T-cell (primary cell): ENCODE data around the gene AGAP1. TPM values are rescaled to one million over a fixed set of nuclear protein-coding genes. Genes with fewer than 3 reads are reported as not detected.

Source experiments
- ATAC-seq, 4 experiments: fragments of 200-7000 bp in 3 of 4; fragments of 150-1000 bp in 1 of 4; cut with Tn5 transposase; replicated peaks in 1 of 4; 1 replicate in 3 of 4; 2 replicates in 1 of 4; pipeline ENCODE4 v1.10.0; 2021; ENCODE audit warnings: moderate library complexity in 3 of 4, mild to moderate bottlenecking in 2 of 4, moderate number of reproducible peaks in 1 of 4
- CTCF ChIA-PET, 2 donors: fragments of 300-600 bp; sonication (Branson Sonifier 250); formaldehyde crosslinking; loops; one replicate each; lab custom pipeline; 2022; ENCODE audit warnings: antibody characterized with exemption in 2 of 2; lab: Charles Lee
- POLR2A ChIA-PET, 2 donors: fragments of 300-600 bp; sonication (Branson Sonifier 250); formaldehyde crosslinking; loops; one replicate each; lab custom pipeline; 2022; ENCODE audit warnings: antibody characterized with exemption in 2 of 2; lab: Charles Lee
- DNase-seq, 35 experiments: peaks; one replicate each; pipeline versions ENCODE4 v3.0.0 to v3.0.0-alpha.2; 2013 to 2023
- H3K27ac ChIP-seq: one replicate; pipeline ENCODE4 v1.5.1; 2013; ENCODE audit warnings: low read length
- H3K27me3 ChIP-seq, 2 experiments: replicated peaks in 1 of 2; 1 replicate in 1 of 2; 2 replicates in 1 of 2; pipeline versions ENCODE4 v1.6.1 to v1.7.0; 2013; ENCODE audit warnings: low read length in 1 of 2, mixed read lengths in 1 of 2; ENCODE audit not compliant: control insufficient read depth in 2 of 2, insufficient read depth in 2 of 2; ENCODE audit errors: extremely low read depth in 1 of 2
- H3K36me3 ChIP-seq, 2 donors: 1 replicate in 1 of 2; 2 replicates in 1 of 2; pipeline versions ENCODE4 v1.6.1 to v1.7.0; 2013; ENCODE audit warnings: low read length in 1 of 2; ENCODE audit not compliant: control insufficient read depth in 2 of 2, insufficient read depth in 1 of 2; ENCODE audit errors: extremely low read depth in 1 of 2
- H3K4me1 ChIP-seq, 2 experiments: 1 replicate in 1 of 2; 2 replicates in 1 of 2; pipeline versions ENCODE4 v1.6.1 to v1.7.0; 2013; ENCODE audit warnings: low read length in 2 of 2, mixed read lengths in 1 of 2; ENCODE audit not compliant: insufficient read depth in 2 of 2, control insufficient read depth in 1 of 2; ENCODE audit errors: extremely low read depth in 1 of 2
- H3K4me3 ChIP-seq, 2 donors: 1 replicate in 1 of 2; 2 replicates in 1 of 2; pipeline versions ENCODE4 v1.5.1 to v1.7.0; 2013; ENCODE audit warnings: mild to moderate bottlenecking in 2 of 2, low read length in 1 of 2, moderate library complexity in 1 of 2; ENCODE audit not compliant: control insufficient read depth in 1 of 2; ENCODE audit errors: extremely low read depth in 1 of 2
- H3K9me3 ChIP-seq: 2 replicates; pipeline ENCODE4 v1.7.0; 2013
- H3K27ac Mint-ChIP-seq, 2 donors: one replicate each; pipeline ENCODE4 v1.8.0; 2020 to 2021; ENCODE audit warnings: mild to moderate bottlenecking in 2 of 2, mixed read lengths in 2 of 2
- H3K27me3 Mint-ChIP-seq, 2 donors: one replicate each; pipeline ENCODE4 v1.8.0; 2021 to 2022; ENCODE audit warnings: mixed read lengths in 2 of 2
- H3K36me3 Mint-ChIP-seq: one replicate; pipeline ENCODE4 v1.8.0; 2021; ENCODE audit warnings: mixed read lengths
- H3K4me1 Mint-ChIP-seq, 3 donors: one replicate each; pipeline ENCODE4 v1.8.0; 2020 to 2022; ENCODE audit warnings: mixed read lengths in 3 of 3, mild to moderate bottlenecking in 1 of 3
- H3K4me3 Mint-ChIP-seq, 3 donors: one replicate each; pipeline ENCODE4 v1.8.0; 2020 to 2022; ENCODE audit warnings: mild to moderate bottlenecking in 3 of 3, mixed read lengths in 3 of 3, moderate library complexity in 3 of 3
- H3K9me3 Mint-ChIP-seq, 3 donors: one replicate each; pipeline ENCODE4 v1.8.0; 2020 to 2022; ENCODE audit warnings: mixed read lengths in 3 of 3
- WGBS: methylation state at CpG from one replicate; pipeline ENCODE4 v1.1.5; 2013; ENCODE audit warnings: missing lambda C conversion rate; ENCODE audit not compliant: insufficient coverage; 5-methylcytosine and 5-hydroxymethylcytosine counted together
- total RNA-seq, 35 experiments: library from RNA in 6 of 35; stranded (reverse) in 6 of 35; fragments of 120-200 nt in 1 of 35; gene quantifications; one replicate each; pipeline versions ENCODE4 v1.2.1 to v1.2.4 and lab custom pipeline; 2013 to 2026

AGAP1 gene
- total RNA-seq, 5 donors from 2014 or later (not counting 1 experiment from before 2014, with no cell fraction given) = 3.9 to 15.6 (median 5.2) TPM

DNA sequence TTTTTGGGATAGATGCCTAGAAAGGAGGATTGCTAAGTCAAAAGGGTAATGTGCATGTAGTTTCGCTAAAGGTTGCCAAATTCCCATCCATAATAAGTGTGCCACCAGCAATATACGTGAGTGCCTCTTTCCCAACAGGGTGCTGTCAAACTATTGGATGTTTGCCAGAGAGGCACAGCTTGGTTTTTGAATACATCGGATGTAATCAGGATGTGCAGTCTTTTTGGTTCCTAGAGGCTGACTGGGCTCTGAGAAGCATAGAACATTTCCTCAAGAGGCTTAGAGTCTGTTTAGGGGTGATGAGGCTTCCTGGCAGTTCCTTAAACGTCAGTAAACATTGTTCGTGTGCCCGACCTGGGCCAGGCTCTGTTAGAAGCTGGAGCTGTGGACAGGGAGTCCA lies 28.0 kb downstream of the AGAP1 start:
- 77% methylated on average over 5 of the region's 6 CpGs for WGBS
- H3K9me3 Mint-ChIP-seq = no peaks in the 10 kb centered on the region
- CTCF ChIA-PET = interaction anchor here in 1 of 2 donors (0.5 kb wide), 1 partner anchor 149 kb away, joined by 3 read pairs; no protein-coding TSS in a partner anchor

DNA sequence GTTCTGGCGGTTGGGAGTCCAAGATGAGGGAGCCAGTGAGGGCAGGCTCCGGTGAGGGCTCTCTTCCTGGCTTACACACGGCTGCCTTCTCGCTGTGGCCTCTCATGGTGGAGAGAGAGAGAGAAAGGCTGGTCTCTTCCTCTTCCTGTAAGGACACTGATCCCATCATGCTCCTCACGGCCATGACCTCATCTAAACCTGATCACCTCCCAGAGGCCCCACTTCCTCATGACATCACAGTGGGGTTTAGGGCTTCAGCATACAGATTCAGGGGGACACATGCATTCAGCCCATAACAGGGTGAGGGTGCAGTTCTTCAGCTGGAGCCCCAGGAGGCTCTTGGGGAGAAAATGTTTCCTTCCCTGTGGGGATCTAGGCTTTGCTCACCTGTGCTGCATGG lies 29.2 kb downstream of the AGAP1 start:
- Mint-ChIP-seq H3K4me3 (no peak overlapping the region), H3K27me3 (peaks cover 5 to 9% of the 10 kb centered on the region in 2 donors), H3K9me3 (no peaks in the 10 kb centered on the region), H3K4me1 (no peaks in the 10 kb centered on the region), H3K36me3 (no peaks in the 10 kb centered on the region), H3K27ac (no peak overlapping the region)
- no peak for DNase-seq
- ChIA-PET CTCF (no interaction called here), POLR2A (no interaction called here)
- Histone ChIP-seq H3K9me3 (no peaks in the 10 kb centered on the region), H3K27me3 (peaks cover 2 to 25% of the 10 kb centered on the region in 2 experiments), H3K36me3 (no peaks in the 10 kb centered on the region), H3K4me3 (no peak overlapping the region), H3K27ac (no peak overlapping the region), H3K4me1 (no peaks in the 10 kb centered on the region)
- WGBS = 100% methylated on average over 2 of the region's 5 CpGs
- ATAC-seq = no peak

More for the DNA sequence above, 28.0 kb downstream of the AGAP1 start:
- H3K27me3 ChIP-seq = peaks cover 0 to 25% of the 10 kb centered on the region in 2 experiments
- H3K27ac Mint-ChIP-seq = no peak overlapping the region
- no peaks in the 10 kb centered on the region for H3K36me3 ChIP-seq
- no peak overlapping the region for H3K27ac ChIP-seq
- no peaks in the 10 kb centered on the region for H3K9me3 ChIP-seq
- no peaks in the 10 kb centered on the region for H3K36me3 Mint-ChIP-seq
- no peak overlapping the region for H3K4me3 Mint-ChIP-seq
- H3K4me3 ChIP-seq = no peak overlapping the region
- ATAC-seq = no peak
- no peak for DNase-seq
- POLR2A ChIA-PET = no interaction called here
- no peaks in the 10 kb centered on the region for H3K4me1 Mint-ChIP-seq
- H3K4me1 ChIP-seq = no peaks in the 10 kb centered on the region
- peaks cover 5 to 9% of the 10 kb centered on the region in 2 donors for H3K27me3 Mint-ChIP-seq

DNA sequence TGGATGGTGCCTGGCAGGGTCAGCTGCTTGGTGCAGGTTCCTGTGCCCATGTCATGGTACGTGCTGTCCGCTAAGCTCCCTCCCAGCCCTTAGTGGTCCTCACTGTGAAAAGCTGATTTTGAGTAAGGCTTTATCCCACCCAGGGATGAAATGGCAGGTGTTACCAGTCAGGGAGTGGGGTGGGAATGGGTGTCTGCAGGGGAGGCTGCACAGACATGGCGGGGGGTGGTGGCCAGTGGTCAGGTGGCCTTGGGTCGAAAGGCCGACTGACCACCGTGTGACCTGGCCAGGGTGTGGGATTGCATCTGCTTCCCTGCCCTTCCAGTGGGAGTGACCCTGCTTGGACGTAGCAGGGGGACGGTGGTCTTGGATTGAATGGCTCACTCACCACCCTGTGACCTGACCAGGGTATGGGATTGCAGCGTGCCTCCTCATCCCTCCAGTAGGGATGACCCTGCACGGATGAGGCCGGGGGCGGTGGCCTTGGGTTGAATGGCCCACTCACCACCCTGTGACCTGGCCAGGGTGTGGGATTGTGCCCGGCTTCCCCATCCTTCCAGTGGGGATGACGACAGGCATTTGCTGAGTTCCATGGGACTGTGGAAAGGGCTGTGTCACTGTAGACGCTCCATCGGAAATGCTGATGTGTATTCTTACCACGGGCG lies 29.8 kb downstream of the AGAP1 start:
- H3K4me1 Mint-ChIP-seq = no peaks in the 10 kb centered on the region
- ATAC-seq (no peak), DNase-seq (no peak)
- H3K27ac Mint-ChIP-seq = no peak overlapping the region
- ChIA-PET CTCF (no interaction called here), POLR2A (no interaction called here)
- Histone ChIP-seq H3K4me3 (no peak overlapping the region), H3K9me3 (no peaks in the 10 kb centered on the region), H3K36me3 (no peaks in the 10 kb centered on the region), H3K4me1 (no peaks in the 10 kb centered on the region), H3K27ac (no peak overlapping the region), H3K27me3 (peaks cover 2 to 23% of the 10 kb centered on the region in 2 experiments)
- no peaks in the 10 kb centered on the region for H3K9me3 Mint-ChIP-seq
- no peak overlapping the region for H3K4me3 Mint-ChIP-seq
- no peaks in the 10 kb centered on the region for H3K36me3 Mint-ChIP-seq
- WGBS = 91% methylated on average over 16 of the region's 18 CpGs
- H3K27me3 Mint-ChIP-seq = peaks cover 5 to 6% of the 10 kb centered on the region in 2 donors

DNA sequence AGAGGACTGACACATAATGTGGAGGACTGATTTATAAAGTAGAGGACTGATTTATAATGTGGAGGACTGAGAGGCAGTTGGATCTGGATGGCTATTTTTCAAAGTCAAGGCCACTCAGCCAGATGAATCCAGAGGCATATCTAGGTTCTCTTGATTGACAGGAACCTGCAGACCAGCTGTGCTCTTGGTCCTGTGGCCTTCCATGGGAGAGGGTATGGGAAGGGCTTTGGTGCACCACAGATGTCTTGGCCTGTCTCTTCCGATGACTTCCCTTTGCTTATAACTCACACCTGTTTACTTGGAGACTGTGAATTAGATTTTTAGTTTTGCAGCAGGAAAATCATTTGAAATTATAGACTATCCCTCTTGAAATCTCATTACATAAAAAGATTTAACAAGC lies 32.3 kb downstream of the AGAP1 start:
- CTCF ChIA-PET = no interaction called here
- Mint-ChIP-seq H3K4me3 (no peak overlapping the region), H3K27me3 (peaks cover 4 to 5% of the 10 kb centered on the region in 2 donors), H3K36me3 (no peaks in the 10 kb centered on the region), H3K9me3 (peaks cover 0 to 4% (median 0%) of the 10 kb centered on the region in 3 donors), H3K27ac (no peak overlapping the region), H3K4me1 (no peaks in the 10 kb centered on the region)
- no peak for ATAC-seq
- H3K4me1 ChIP-seq = no peaks in the 10 kb centered on the region
- no peak overlapping the region for H3K27ac ChIP-seq
- peaks cover 2 to 20% of the 10 kb centered on the region in 2 experiments for H3K27me3 ChIP-seq
- POLR2A ChIA-PET = no interaction called here
- no peak for DNase-seq
- no CpG with 5 or more reads among the region's 1 CpG for whole genome bisulfite sequencing
- H3K9me3 ChIP-seq = no peaks in the 10 kb centered on the region
- H3K4me3 ChIP-seq = no peak overlapping the region
- no peaks in the 10 kb centered on the region for H3K36me3 ChIP-seq

- ATAC-seq (no peak), DNase-seq (no peak)
- H3K9me3 ChIP-seq = no peaks in the 10 kb centered on the region
- H3K27me3 ChIP-seq = peaks cover 2 to 17% of the 10 kb centered on the region in 2 experiments
- no peak overlapping the region for H3K4me3 Mint-ChIP-seq
- ChIA-PET POLR2A (no interaction called here), CTCF (no interaction called here)
- 40% methylated on average over 1 of the region's 7 CpGs for WGBS
- no peaks in the 10 kb centered on the region for H3K36me3 ChIP-seq
- H3K4me3 ChIP-seq = no peak overlapping the region
- H3K36me3 Mint-ChIP-seq = no peaks in the 10 kb centered on the region
- no peaks in the 10 kb centered on the region for H3K4me1 Mint-ChIP-seq
- H3K27me3 Mint-ChIP-seq = no peaks in the 10 kb centered on the region
- no peaks in the 10 kb centered on the region for H3K4me1 ChIP-seq
- peaks cover 0 to 4% (median 0%) of the 10 kb centered on the region in 3 donors for H3K9me3 Mint-ChIP-seq
- no peak overlapping the region for H3K27ac Mint-ChIP-seq
- no peak overlapping the region for H3K27ac ChIP-seq
These were observed 34.1 kb downstream of the AGAP1 start for GRCh38 chr2:235527806-235528469.

DNA sequence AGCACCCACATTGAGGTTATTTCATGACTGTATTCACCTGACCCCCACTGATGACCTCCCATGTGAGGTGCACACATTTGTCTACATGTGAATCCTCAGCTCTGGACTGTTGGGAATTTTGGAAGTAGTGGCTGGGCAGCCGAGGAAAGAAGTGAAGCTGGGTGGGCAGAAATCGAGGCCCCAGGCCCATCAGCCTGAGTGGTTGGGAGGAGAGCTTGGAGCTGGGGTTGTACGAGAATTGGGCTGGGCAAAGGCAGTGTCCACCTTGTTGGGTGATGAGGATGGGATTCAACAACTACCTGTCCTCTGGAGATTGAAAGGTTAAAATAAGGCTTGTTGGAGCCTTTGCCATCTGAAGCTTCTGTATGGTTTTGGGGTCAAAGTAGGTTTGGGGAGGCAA lies 35.8 kb downstream of the AGAP1 start:
- POLR2A ChIA-PET = no interaction called here
- Histone ChIP-seq H3K27ac (no peak overlapping the region), H3K9me3 (no peaks in the 10 kb centered on the region), H3K36me3 (no peaks in the 10 kb centered on the region), H3K27me3 (peaks cover 2 to 12% of the 10 kb centered on the region in 2 experiments), H3K4me3 (no peak overlapping the region), H3K4me1 (no peaks in the 10 kb centered on the region)
- Mint-ChIP-seq H3K4me3 (no peak overlapping the region), H3K36me3 (no peaks in the 10 kb centered on the region), H3K9me3 (peaks cover 0 to 4% (median 0%) of the 10 kb centered on the region in 3 donors), H3K4me1 (no peaks in the 10 kb centered on the region), H3K27me3 (peaks cover 0 to 4% of the 10 kb centered on the region in 2 donors), H3K27ac (no peak overlapping the region)
- CTCF ChIA-PET = interaction anchor here in 1 of 2 donors (0.6 kb wide), 1 partner anchor 28 kb away, joined by 8 read pairs; no protein-coding TSS in a partner anchor
- no peak for ATAC-seq
- 86% methylated on average over 2 of the region's 3 CpGs for WGBS
- no peak for DNase-seq
